Chondrocyte (in vitro differentiated cells): Measurements from ENCODE around the gene ACKR4. TPM values are rescaled to one million over a fixed set of nuclear protein-coding genes. Genes with fewer than 3 reads are reported as not detected.

ENCODE experiments used
- DNase-seq: peaks from one replicate; pipeline ENCODE4 v3.0.0; 2021; ENCODE audit warnings: mixed read lengths, low spot score
- H3K27ac Mint-ChIP-seq: one replicate; pipeline ENCODE4 v1.8.0; 2021; ENCODE audit warnings: mild to moderate bottlenecking, moderate library complexity, mixed read lengths; ENCODE audit not compliant: unreplicated experiment
- H3K27me3 Mint-ChIP-seq: 2 replicates; pipeline ENCODE4 v1.8.0; 2021; ENCODE audit warnings: low read depth, mixed read lengths
- H3K36me3 Mint-ChIP-seq: 2 replicates; pipeline ENCODE4 v1.8.0; 2021; ENCODE audit warnings: low read depth, mixed read lengths
- H3K4me1 Mint-ChIP-seq: 2 replicates; pipeline ENCODE4 v1.8.0; 2021; ENCODE audit warnings: low read depth, mild to moderate bottlenecking, mixed read lengths
- H3K4me3 Mint-ChIP-seq: one replicate; pipeline ENCODE4 v1.8.0; 2021; ENCODE audit warnings: mild to moderate bottlenecking, moderate library complexity, mixed read lengths; ENCODE audit not compliant: unreplicated experiment
- H3K9me3 Mint-ChIP-seq: 2 replicates; pipeline ENCODE4 v1.8.0; 2021; ENCODE audit warnings: low read depth, mixed read lengths
- long read RNA-seq: library from polyadenylated mRNA; stranded (forward); transcript quantifications from one replicate; pipeline ENCODE4 v2.0.0, GENCODE V29; 2021
- total RNA-seq: library from RNA; stranded (reverse); gene quantifications from 3 replicates; pipeline ENCODE4 v1.2.1, GENCODE V29; 2021
- TF ChIP-seq, protein P1 (sequence below): fragments of 200-600 bp; sonication (generic); IDR thresholded peaks from 2 replicates; pipeline ENCODE4 v1.5.0; 2021; ENCODE audit warnings: antibody characterized with exemption, mild to moderate bottlenecking, moderate library complexity

The ACKR4 gene
- 0.22 TPM in 1 of 3 replicates, not detected in the others for total RNA-seq
- long read RNA-seq, partial matches to known transcripts: 1 of 1 reads
- long read RNA-seq, other reads (novel, unspliced or antisense): 0 of 1 reads

DNA sequence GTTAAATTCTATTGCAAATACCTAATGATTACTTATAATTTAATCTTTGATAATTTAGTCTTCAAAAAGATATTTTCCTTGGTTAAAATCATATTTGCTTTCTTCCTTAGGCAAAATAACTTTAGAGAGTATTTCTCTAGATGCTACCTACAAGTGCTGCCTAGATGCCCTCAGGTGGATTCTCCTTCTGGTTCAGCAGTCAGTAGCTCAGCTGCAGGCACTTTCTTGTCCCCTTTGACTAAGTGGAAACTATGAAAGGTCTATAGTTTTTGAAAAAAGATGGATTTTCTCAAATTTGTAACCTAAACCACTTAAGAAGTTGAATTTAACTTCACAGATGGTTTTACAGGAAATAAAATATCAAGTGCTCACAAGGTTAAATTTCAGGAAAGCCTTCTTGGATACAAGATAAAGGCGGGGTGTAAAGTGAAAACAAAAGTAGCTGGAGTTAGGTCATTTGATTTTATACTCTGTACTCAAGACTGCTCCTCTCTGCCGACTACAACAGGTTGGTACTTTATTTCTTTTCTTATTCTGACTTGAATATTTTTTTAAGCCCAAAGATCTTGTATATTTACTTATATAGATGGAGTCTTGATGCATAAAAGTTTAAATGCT lies at the start of gene ACKR4:
ACKR4 (plus strand) TSS at position 455 of the 618 bp plus-strand sequence. CDS start 3,128 bp downstream, outside the sequence.
- TF ChIP-seq, protein P1, sequence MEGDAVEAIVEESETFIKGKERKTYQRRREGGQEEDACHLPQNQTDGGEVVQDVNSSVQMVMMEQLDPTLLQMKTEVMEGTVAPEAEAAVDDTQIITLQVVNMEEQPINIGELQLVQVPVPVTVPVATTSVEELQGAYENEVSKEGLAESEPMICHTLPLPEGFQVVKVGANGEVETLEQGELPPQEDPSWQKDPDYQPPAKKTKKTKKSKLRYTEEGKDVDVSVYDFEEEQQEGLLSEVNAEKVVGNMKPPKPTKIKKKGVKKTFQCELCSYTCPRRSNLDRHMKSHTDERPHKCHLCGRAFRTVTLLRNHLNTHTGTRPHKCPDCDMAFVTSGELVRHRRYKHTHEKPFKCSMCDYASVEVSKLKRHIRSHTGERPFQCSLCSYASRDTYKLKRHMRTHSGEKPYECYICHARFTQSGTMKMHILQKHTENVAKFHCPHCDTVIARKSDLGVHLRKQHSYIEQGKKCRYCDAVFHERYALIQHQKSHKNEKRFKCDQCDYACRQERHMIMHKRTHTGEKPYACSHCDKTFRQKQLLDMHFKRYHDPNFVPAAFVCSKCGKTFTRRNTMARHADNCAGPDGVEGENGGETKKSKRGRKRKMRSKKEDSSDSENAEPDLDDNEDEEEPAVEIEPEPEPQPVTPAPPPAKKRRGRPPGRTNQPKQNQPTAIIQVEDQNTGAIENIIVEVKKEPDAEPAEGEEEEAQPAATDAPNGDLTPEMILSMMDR: no peak
- H3K4me1 Mint-ChIP-seq: peaks cover 31% of the 10 kb centered on the region
- no peak within 1 kb of the TSS for H3K27ac Mint-ChIP-seq
- peaks cover 8% of the 10 kb centered on the region for H3K36me3 Mint-ChIP-seq
- no peaks in the 10 kb centered on the region for H3K9me3 Mint-ChIP-seq
- no peak for DNase-seq
- H3K27me3 Mint-ChIP-seq: no peaks in the 10 kb centered on the region
- no peak within 1 kb of the TSS for H3K4me3 Mint-ChIP-seq

- TF ChIP-seq, protein P1: no peak
- no peaks in the 10 kb centered on the region for H3K9me3 Mint-ChIP-seq
- H3K36me3 Mint-ChIP-seq: peaks cover 2% of the 10 kb centered on the region
- no peak overlapping the region for H3K4me3 Mint-ChIP-seq
- no peaks in the 10 kb centered on the region for H3K27me3 Mint-ChIP-seq
- H3K27ac Mint-ChIP-seq: no peak overlapping the region
- DNase-seq: no peak
- H3K4me1 Mint-ChIP-seq: peaks cover 21% of the 10 kb centered on the region
Observed at GRCh38 chr3:132549169-132549568, 47.9 kb upstream of the ACKR4 start.

GRCh38 chr3:132549890-132550578 lies 47.0 kb upstream of the ACKR4 start:
- H3K27me3 Mint-ChIP-seq: no peaks in the 10 kb centered on the region
- H3K27ac Mint-ChIP-seq: no peak overlapping the region
- no peak overlapping the region for H3K4me3 Mint-ChIP-seq
- H3K4me1 Mint-ChIP-seq: peaks cover 29% of the 10 kb centered on the region
- no peaks in the 10 kb centered on the region for H3K36me3 Mint-ChIP-seq
- TF ChIP-seq, protein P1: no peak
- no peak for DNase-seq
- H3K9me3 Mint-ChIP-seq: no peaks in the 10 kb centered on the region

GRCh38 chr3:132550579-132551305 lies 46.3 kb upstream of the ACKR4 start:
- H3K36me3 Mint-ChIP-seq: peaks cover 2% of the 10 kb centered on the region
- peaks cover 24% of the 10 kb centered on the region for H3K4me1 Mint-ChIP-seq
- H3K27ac Mint-ChIP-seq: no peak overlapping the region
- TF ChIP-seq, protein P1: no peak
- H3K27me3 Mint-ChIP-seq: no peaks in the 10 kb centered on the region
- no peaks in the 10 kb centered on the region for H3K9me3 Mint-ChIP-seq
- DNase-seq: no peak
- no peak overlapping the region for H3K4me3 Mint-ChIP-seq

GRCh38 chr3:132553826-132554225 lies 43.2 kb upstream of the ACKR4 start:
- TF ChIP-seq, protein P1: no peak
- no peak overlapping the region for H3K4me3 Mint-ChIP-seq
- H3K27ac Mint-ChIP-seq: no peak overlapping the region
- no peaks in the 10 kb centered on the region for H3K27me3 Mint-ChIP-seq
- H3K4me1 Mint-ChIP-seq: peaks cover 24% of the 10 kb centered on the region
- DNase-seq: no peak
- peaks cover 10% of the 10 kb centered on the region for H3K36me3 Mint-ChIP-seq
- H3K9me3 Mint-ChIP-seq: no peaks in the 10 kb centered on the region
